ENCODE results near the gene TNNI2.
A peak's percentile ranks its signal among the peaks of the same experiment; 100 is the strongest.

Gene TNNI2

GRCh38 chr11:1837171-1838076 is 1.4 kb upstream of the TNNI2 start:
- in situ Hi-C loops (cut with MboI; ENCODE audit: low sequenced_read_pairs, unreplicated experiment), result no loop called here
- DNase-seq (ENCODE audit: low spot score), result peak; percentile 94
- TF ChIP-seq CTCF (IDR thresholded peaks at IDR 0.05; ENCODE audit: borderline replicate concordance, control extremely low read depth, extremely low read depth, insufficient read depth, missing control alignments), result peak; percentile 89

DNA sequence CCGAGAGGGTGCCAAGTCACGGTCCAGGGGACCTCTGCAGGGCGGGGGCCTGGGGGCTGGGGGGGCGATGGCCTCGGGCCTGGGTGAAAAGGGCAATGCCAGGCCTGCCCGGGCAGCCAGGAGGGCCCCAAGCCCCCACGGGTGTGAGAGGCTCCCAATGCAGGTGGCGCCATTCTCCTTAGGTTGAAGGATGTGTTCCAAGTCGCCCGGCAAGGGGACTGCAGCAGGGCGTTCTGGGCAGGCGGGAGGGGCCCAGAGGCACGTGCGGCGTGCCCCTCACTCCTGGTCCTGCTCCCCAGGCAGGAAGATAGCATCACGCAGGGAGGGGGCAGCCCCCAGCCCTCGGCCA is 730 bp upstream of the TNNI2 start:
- no peak for TF ChIP-seq CTCF (IDR thresholded peaks at IDR 0.05; ENCODE audit: borderline replicate concordance, control extremely low read depth, extremely low read depth, insufficient read depth, missing control alignments)
- no peak for DNase-seq (ENCODE audit: low spot score)
- in situ Hi-C loops (cut with MboI; ENCODE audit: low sequenced_read_pairs, unreplicated experiment), result no loop called here

- DNase-seq (ENCODE audit: low spot score), result no peak
- in situ Hi-C loops (cut with MboI; ENCODE audit: low sequenced_read_pairs, unreplicated experiment), result no loop called here
- no peak for TF ChIP-seq CTCF (IDR thresholded peaks at IDR 0.05; ENCODE audit: borderline replicate concordance, control extremely low read depth, extremely low read depth, insufficient read depth, missing control alignments)
Observed at GRCh38 chr11:1839204-1839923, 583 bp downstream of the TNNI2 start.

DNA sequence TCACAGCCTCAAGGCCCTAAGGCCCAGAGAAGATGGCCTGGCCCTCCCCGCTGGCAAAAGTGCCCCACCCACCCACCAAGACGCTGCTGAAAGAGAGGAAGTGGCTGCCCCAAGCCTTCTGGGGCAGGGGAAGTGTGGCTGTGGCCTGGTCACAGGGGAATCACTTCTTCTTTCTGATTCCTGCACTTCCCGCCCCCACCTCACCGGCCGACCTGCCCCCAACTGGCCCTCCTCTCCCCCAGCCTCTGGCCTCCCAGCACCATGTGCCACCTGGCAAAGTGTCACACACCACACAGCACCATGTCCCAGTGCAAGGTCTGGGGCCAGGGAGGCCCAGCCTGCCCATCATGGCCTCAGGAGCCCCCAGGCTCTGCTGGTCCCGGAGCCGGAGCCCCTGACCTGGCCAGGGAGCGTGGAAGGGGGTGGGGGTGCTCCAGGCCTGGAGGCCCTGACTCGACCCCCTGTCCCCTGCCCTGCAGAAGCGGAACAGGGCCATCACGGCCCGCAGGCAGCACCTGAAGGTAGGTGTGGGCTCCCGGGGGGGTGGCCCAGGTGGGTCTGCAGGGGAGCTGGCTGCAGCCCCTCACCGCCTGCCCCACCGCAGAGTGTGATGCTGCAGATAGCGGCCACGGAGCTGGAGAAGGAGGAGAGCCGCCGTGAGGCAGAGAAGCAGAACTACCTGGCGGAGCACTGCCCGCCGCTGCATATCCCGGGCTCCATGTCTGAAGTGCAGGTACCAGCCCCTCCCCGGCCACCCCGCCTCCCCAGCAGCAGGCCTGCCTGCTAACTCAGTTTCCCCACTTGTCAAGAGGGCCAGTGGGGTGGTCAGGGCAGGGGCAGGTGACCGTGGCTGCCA is 1.4 kb downstream of the TNNI2 start:
- in situ Hi-C loops (cut with MboI; ENCODE audit: low sequenced_read_pairs, unreplicated experiment), result no loop called here
- TF ChIP-seq CTCF (IDR thresholded peaks at IDR 0.05; ENCODE audit: borderline replicate concordance, control extremely low read depth, extremely low read depth, insufficient read depth, missing control alignments), result no peak
- peak; percentile 79 for DNase-seq (ENCODE audit: low spot score)

- TF ChIP-seq CTCF (IDR thresholded peaks at IDR 0.05; ENCODE audit: borderline replicate concordance, control extremely low read depth, extremely low read depth, insufficient read depth, missing control alignments), result no peak
- in situ Hi-C loops (cut with MboI; ENCODE audit: low sequenced_read_pairs, unreplicated experiment), result no loop called here
- no peak for DNase-seq (ENCODE audit: low spot score)
Observed at GRCh38 chr11:1840780-1841480, 2.1 kb downstream of the TNNI2 start.
